Body of pancreas (tissue), 4 donors: ENCODE results near the gene ABCA3. TPM values are rescaled to one million over a fixed set of nuclear protein-coding genes. Genes with fewer than 3 reads are reported as not detected.

ENCODE experiments used
- ATAC-seq: fragments of 150-250 bp; one replicate; pipeline ENCODE4 v1.9.1; 2016
- DNase-seq, 4 donors: peaks; one replicate each; pipeline ENCODE4 v3.0.0-alpha.2; 2019
- H3K27ac ChIP-seq, 4 donors: fragments of 200-600 bp; sonication (generic); 1 replicate in 3 of 4; 2 replicates in 1 of 4; pipeline versions ENCODE4 v1.5.1 to v1.6.1; 2016 to 2019; ENCODE audit warnings: mild to moderate bottlenecking in 1 of 4, mixed read lengths in 1 of 4, moderate library complexity in 1 of 4
- H3K27me3 ChIP-seq, 2 donors: fragments of 200-600 bp; sonication (generic); one replicate each; pipeline ENCODE4 v1.6.0; 2016; ENCODE audit warnings: mild to moderate bottlenecking in 1 of 2
- H3K36me3 ChIP-seq, 2 donors: fragments of 200-600 bp; sonication (generic); replicated peaks in 1 of 2; 2 replicates each; pipeline ENCODE4 v1.5.1; 2016; ENCODE audit warnings: low read depth in 2 of 2; ENCODE audit not compliant: insufficient read depth in 1 of 2
- H3K4me1 ChIP-seq: fragments of 200-600 bp; sonication (generic); one replicate; pipeline ENCODE4 v1.6.0; 2016
- H3K4me3 ChIP-seq, 2 donors: fragments of 200-600 bp; sonication (generic); 1 replicate in 1 of 2; 2 replicates in 1 of 2; pipeline ENCODE4 v1.5.1; 2016 to 2019
- H3K9me3 ChIP-seq, 3 donors: fragments of 200-600 bp; sonication (generic); 1 replicate in 2 of 3; 2 replicates in 1 of 3; pipeline ENCODE4 v1.5.1; 2016
- POLR2A ChIP-seq, 3 donors: fragments of 450-650 bp; IDR thresholded peaks; one replicate each; pipeline ENCODE4 v1.6.1; 2016; ENCODE audit warnings: antibody characterized with exemption in 3 of 3, mild to moderate bottlenecking in 2 of 3
- WGBS, 2 donors: methylation state at CpG; one replicate each; pipeline ENCODE4 v1.1.5; 2017; 5-methylcytosine and 5-hydroxymethylcytosine counted together
- intact Hi-C: fragments of 100-400 bp; cut with DNase I; formaldehyde crosslinking; loops from one replicate; pipeline ENCODE4 v1.15.1; 2023
- total RNA-seq, 2 donors: library from RNA; depleted of rRNA; stranded (reverse); fragments of >200 nt; gene quantifications; one replicate each; pipeline ENCODE4 v1.1.0, GENCODE V29; 2016
- TF ChIP-seq, protein P1 (sequence below), 7 experiments: fragments of 450-650 bp in 4 of 7; fragments of 200-600 bp in 3 of 7; sonication (generic) in 3 of 7; IDR thresholded peaks; one replicate each; pipeline ENCODE4 v1.5.1; 2016 to 2019; ENCODE audit warnings: antibody characterized with exemption in 7 of 7

Gene ABCA3
- total RNA-seq, 2 donors from 2014 or later, result 13.8 to 21.0 TPM

DNA sequence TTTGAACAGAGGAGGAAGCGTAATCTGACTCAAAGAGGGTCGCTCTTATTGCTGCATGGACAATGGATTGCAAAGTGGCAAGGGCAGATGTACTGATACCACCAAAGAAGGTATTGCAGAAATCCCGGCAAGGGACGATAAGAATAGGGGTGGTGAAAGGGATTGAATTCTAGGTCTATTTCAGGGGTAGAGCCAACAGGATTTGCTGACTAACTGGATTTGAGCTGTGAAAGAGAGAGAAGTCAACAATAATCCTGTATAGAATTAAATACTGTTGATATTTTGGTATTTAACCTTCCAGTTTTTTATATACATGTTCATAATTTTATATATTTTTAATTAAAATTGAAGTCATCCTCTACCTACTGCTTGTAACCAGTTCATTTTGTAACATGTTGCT lies 19.4 kb upstream of the ABCA3 start:
- no peaks in the 10 kb centered on the region for H3K27me3 ChIP-seq
- no peak for DNase-seq
- WGBS, 2 donors, result 89 to 95% methylated on average over 4 of the region's 4 CpGs
- no peak overlapping the region for H3K27ac ChIP-seq
- H3K4me3 ChIP-seq, result no peak overlapping the region
- H3K9me3 ChIP-seq, result no peaks in the 10 kb centered on the region
- intact Hi-C loops, result no loop called here
- TF ChIP-seq, protein P1, sequence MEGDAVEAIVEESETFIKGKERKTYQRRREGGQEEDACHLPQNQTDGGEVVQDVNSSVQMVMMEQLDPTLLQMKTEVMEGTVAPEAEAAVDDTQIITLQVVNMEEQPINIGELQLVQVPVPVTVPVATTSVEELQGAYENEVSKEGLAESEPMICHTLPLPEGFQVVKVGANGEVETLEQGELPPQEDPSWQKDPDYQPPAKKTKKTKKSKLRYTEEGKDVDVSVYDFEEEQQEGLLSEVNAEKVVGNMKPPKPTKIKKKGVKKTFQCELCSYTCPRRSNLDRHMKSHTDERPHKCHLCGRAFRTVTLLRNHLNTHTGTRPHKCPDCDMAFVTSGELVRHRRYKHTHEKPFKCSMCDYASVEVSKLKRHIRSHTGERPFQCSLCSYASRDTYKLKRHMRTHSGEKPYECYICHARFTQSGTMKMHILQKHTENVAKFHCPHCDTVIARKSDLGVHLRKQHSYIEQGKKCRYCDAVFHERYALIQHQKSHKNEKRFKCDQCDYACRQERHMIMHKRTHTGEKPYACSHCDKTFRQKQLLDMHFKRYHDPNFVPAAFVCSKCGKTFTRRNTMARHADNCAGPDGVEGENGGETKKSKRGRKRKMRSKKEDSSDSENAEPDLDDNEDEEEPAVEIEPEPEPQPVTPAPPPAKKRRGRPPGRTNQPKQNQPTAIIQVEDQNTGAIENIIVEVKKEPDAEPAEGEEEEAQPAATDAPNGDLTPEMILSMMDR (IDR thresholded peaks at IDR 0.05), result no peak
- no peak for TF ChIP-seq POLR2A (IDR thresholded peaks at IDR 0.05)
- no peak for ATAC-seq
- no peaks in the 10 kb centered on the region for H3K36me3 ChIP-seq
- H3K4me1 ChIP-seq, result peaks cover 15% of the 10 kb centered on the region

DNA sequence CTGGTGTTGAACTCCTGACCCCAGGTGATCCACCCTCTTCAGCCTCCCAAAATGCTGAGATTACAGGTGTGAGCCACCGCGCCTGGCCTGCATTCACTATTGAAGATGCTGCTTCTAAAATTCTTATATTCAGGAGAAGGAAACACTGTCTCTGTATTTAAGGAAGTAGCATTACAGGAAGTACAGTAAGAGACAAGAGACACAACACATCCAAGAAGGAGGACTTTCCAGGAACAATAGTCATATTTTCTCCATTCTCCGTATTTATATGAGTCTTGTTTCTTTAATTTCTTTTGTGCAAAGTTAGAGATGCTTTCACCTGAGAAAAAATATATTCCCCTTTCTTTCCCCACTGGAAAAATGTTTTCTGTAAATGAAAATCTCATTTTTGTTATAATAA lies 18.3 kb upstream of the ABCA3 start:
- no peaks in the 10 kb centered on the region for H3K9me3 ChIP-seq
- ATAC-seq, result no peak
- TF ChIP-seq, protein P1 (IDR thresholded peaks at IDR 0.05), result no peak
- no peak for TF ChIP-seq POLR2A (IDR thresholded peaks at IDR 0.05)
- no peak overlapping the region for H3K27ac ChIP-seq
- peaks cover 5% of the 10 kb centered on the region for H3K4me1 ChIP-seq
- no peaks in the 10 kb centered on the region for H3K36me3 ChIP-seq
- 95 to 97% methylated on average over 3 of the region's 3 CpGs for WGBS, 2 donors
- intact Hi-C loops, result no loop called here
- H3K27me3 ChIP-seq, result no peaks in the 10 kb centered on the region
- no peak for DNase-seq
- H3K4me3 ChIP-seq, result no peak overlapping the region

DNA sequence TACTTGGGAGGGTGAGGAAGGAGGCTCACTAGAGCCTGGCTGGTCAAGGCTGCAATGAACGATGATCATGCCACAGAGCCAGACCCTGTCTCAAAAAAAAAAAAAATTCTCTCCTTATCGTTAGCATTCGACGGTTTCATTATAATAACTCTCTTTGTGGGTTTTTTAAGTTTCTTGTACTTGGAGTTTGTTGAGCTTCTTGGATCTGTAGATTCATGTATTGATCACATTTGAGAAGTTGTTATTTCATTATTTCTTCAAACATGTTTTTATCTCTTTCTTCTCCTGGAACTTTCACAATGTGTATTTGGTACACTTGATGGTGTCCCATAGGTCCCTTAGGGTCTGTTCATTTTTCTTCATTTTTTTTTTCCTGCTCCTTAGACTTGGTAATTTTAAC lies 16.8 kb upstream of the ABCA3 start:
- intact Hi-C loops, result no loop called here
- H3K27me3 ChIP-seq, result no peaks in the 10 kb centered on the region
- no peak overlapping the region for H3K27ac ChIP-seq
- H3K4me1 ChIP-seq, result peaks cover 4% of the 10 kb centered on the region
- no peak overlapping the region for H3K4me3 ChIP-seq
- WGBS, 2 donors, result 87 to 91% methylated on average over 4 of the region's 4 CpGs
- no peak for ATAC-seq
- H3K36me3 ChIP-seq, result no peaks in the 10 kb centered on the region
- no peak for TF ChIP-seq POLR2A (IDR thresholded peaks at IDR 0.05)
- TF ChIP-seq, protein P1 (IDR thresholded peaks at IDR 0.05), result no peak
- DNase-seq, result no peak
- no peaks in the 10 kb centered on the region for H3K9me3 ChIP-seq

DNA sequence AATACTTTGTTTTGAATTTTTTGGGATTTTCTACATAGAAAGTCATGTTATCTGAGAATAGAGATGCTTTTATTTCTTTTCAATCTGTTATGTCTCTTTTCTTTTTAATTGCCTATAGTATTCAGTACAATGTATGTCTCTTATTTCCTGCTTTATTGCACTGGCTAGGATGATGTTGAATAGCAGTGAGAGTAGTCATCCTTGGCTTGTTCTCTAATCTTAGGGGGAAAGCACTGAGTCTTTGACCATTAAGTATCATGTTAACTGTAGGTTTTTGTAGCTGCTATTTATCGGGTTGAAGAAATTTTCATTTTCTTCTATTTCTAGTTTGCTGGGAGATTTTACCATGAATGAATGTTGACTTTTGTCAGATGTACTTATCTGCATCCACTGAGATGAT lies 10.0 kb upstream of the ABCA3 start:
- Histone ChIP-seq H3K27ac (no peak overlapping the region), H3K36me3 (no peaks in the 10 kb centered on the region), H3K4me3 (no peak overlapping the region), H3K4me1 (no peaks in the 10 kb centered on the region), H3K9me3 (no peaks in the 10 kb centered on the region), H3K27me3 (no peaks in the 10 kb centered on the region)
- 76 to 90% methylated on average over 1 of the region's 1 CpG for WGBS, 2 donors
- no peak for ATAC-seq
- no peak for TF ChIP-seq POLR2A (IDR thresholded peaks at IDR 0.05)
- TF ChIP-seq, protein P1 (IDR thresholded peaks at IDR 0.05), result no peak
- intact Hi-C loops, result no loop called here
- DNase-seq, result no peak

DNA sequence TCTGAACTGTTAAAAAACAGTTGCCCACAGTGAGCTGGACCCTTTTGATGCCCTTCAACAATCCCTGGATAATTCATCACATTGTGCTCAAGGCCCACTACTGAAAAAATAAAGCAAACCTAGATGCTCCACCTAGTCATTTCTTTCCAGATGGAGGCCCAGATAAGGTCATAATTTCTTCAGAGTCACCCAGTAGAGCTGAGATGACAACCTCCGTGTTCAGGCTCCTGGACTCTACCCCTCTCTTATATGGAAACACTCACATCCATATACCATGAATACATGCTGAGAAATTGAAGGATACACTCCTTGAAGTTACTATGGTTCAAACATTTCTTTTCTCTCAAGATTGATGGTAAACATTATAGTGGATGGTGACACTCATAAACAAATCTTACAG lies 2.7 kb upstream of the ABCA3 start:
- Histone ChIP-seq H3K27me3 (no peaks in the 10 kb centered on the region), H3K4me3 (no peak overlapping the region), H3K9me3 (no peaks in the 10 kb centered on the region), H3K4me1 (peaks cover 16% of the 10 kb centered on the region), H3K36me3 (no peaks in the 10 kb centered on the region), H3K27ac (no peak overlapping the region)
- 64 to 67% methylated on average over 1 of the region's 1 CpG for WGBS, 2 donors
- intact Hi-C loops, result no loop called here
- no peak for DNase-seq
- no peak for TF ChIP-seq POLR2A (IDR thresholded peaks at IDR 0.05)
- TF ChIP-seq, protein P1 (IDR thresholded peaks at IDR 0.05), result no peak
- no peak for ATAC-seq
